ENCODE measurements around the gene AR.
"Not testable (repeated sequence)": the region's sequence is repeated elsewhere in the genome, so short reads cannot be mapped to it uniquely, and the experiment has no call there.

Gene AR

GRCh38 chrX:67622053-67622585, 78.3 kb downstream of the AR start:
- Histone ChIP-seq H3K27me3 (replicated peaks; ENCODE audit: control insufficient read depth, insufficient read depth, low read length) (no peaks in the 10 kb centered on the region), H3K4me3 (replicated peaks; ENCODE audit: low read depth, low read length) (no peak overlapping the region), H3K36me3 (ENCODE audit: control insufficient read depth, insufficient read depth, low read length) (no peaks in the 10 kb centered on the region)
- no peak for TF ChIP-seq CTCF (IDR thresholded peaks at IDR 0.05; ENCODE audit: insufficient read depth, low read length, poor library complexity, severe bottlenecking)
- DNase-seq (ENCODE audit: extremely low read depth, insufficient read length): no peak

GRCh38 chrX:67624325-67624724, 80.5 kb downstream of the AR start:
- Histone ChIP-seq H3K27me3 (replicated peaks; ENCODE audit: control insufficient read depth, insufficient read depth, low read length) (no peaks in the 10 kb centered on the region), H3K36me3 (ENCODE audit: control insufficient read depth, insufficient read depth, low read length) (no peaks in the 10 kb centered on the region), H3K4me3 (replicated peaks; ENCODE audit: low read depth, low read length) (no peak overlapping the region)
- no peak for DNase-seq (ENCODE audit: extremely low read depth, insufficient read length)
- TF ChIP-seq CTCF (IDR thresholded peaks at IDR 0.05; ENCODE audit: insufficient read depth, low read length, poor library complexity, severe bottlenecking): no peak

GRCh38 chrX:67635424-67635823, 91.6 kb downstream of the AR start:
- TF ChIP-seq CTCF (IDR thresholded peaks at IDR 0.05; ENCODE audit: insufficient read depth, low read length, poor library complexity, severe bottlenecking): no peak
- DNase-seq (ENCODE audit: extremely low read depth, insufficient read length): no peak
- Histone ChIP-seq H3K4me3 (replicated peaks; ENCODE audit: low read depth, low read length) (no peak overlapping the region), H3K36me3 (ENCODE audit: control insufficient read depth, insufficient read depth, low read length) (no peaks in the 10 kb centered on the region), H3K27me3 (replicated peaks; ENCODE audit: control insufficient read depth, insufficient read depth, low read length) (no peaks in the 10 kb centered on the region)

- H3K27me3 ChIP-seq (replicated peaks; ENCODE audit: control insufficient read depth, insufficient read depth, low read length): no peaks in the 10 kb centered on the region
Measured at GRCh38 chrX:67636532-67636931, 92.7 kb downstream of the AR start.

GRCh38 chrX:67637293-67637692, 93.5 kb downstream of the AR start:
- not testable (repeated sequence) for H3K36me3 ChIP-seq (ENCODE audit: control insufficient read depth, insufficient read depth, low read length); H3K27me3 ChIP-seq (replicated peaks; ENCODE audit: control insufficient read depth, insufficient read depth, low read length); DNase-seq (ENCODE audit: extremely low read depth, insufficient read length)

More at GRCh38 chrX:67636532-67636931, 92.7 kb downstream of the AR start:
- Histone ChIP-seq H3K36me3 (ENCODE audit: control insufficient read depth, insufficient read depth, low read length) (no peaks in the 10 kb centered on the region), H3K4me3 (replicated peaks; ENCODE audit: low read depth, low read length) (no peak overlapping the region)
- TF ChIP-seq CTCF (IDR thresholded peaks at IDR 0.05; ENCODE audit: insufficient read depth, low read length, poor library complexity, severe bottlenecking): no peak
- DNase-seq (ENCODE audit: extremely low read depth, insufficient read length): no peak

GRCh38 chrX:67648361-67648760, 104.5 kb downstream of the AR start:
- Histone ChIP-seq H3K27me3 (replicated peaks; ENCODE audit: control insufficient read depth, insufficient read depth, low read length) (no peaks in the 10 kb centered on the region), H3K4me3 (replicated peaks; ENCODE audit: low read depth, low read length) (no peak overlapping the region), H3K36me3 (ENCODE audit: control insufficient read depth, insufficient read depth, low read length) (no peaks in the 10 kb centered on the region)
- no peak for DNase-seq (ENCODE audit: extremely low read depth, insufficient read length)
- TF ChIP-seq CTCF (IDR thresholded peaks at IDR 0.05; ENCODE audit: insufficient read depth, low read length, poor library complexity, severe bottlenecking): no peak

More at GRCh38 chrX:67637293-67637692, 93.5 kb downstream of the AR start:
- H3K4me3 ChIP-seq (replicated peaks; ENCODE audit: low read depth, low read length): not testable (repeated sequence)
